Measurements from ENCODE around the gene NR6A1. TPM values are rescaled to one million over a fixed set of nuclear protein-coding genes. Genes with fewer than 3 reads are reported as not detected.

The NR6A1 gene
- total RNA-seq, 1 donor from 2014 or later: 5.0 TPM

- DNase-seq (ENCODE audit: low spot score): no peak
These were observed 281.1 kb downstream of the NR6A1 start for GRCh38 chr9:124490004-124490403.

GRCh38 chr9:124489222-124489621, 281.9 kb downstream of the NR6A1 start:
- DNase-seq (ENCODE audit: low spot score): no peak

GRCh38 chr9:124488641-124489210, 282.4 kb downstream of the NR6A1 start:
- no peak for DNase-seq (ENCODE audit: low spot score)

GRCh38 chr9:124487260-124488182, 283.6 kb downstream of the NR6A1 start:
- DNase-seq (ENCODE audit: low spot score): no peak

- DNase-seq (ENCODE audit: low spot score): no peak
These were observed 284.3 kb downstream of the NR6A1 start for GRCh38 chr9:124486778-124487259.

GRCh38 chr9:124485936-124486335, 285.2 kb downstream of the NR6A1 start:
- DNase-seq (ENCODE audit: low spot score): no peak

- DNase-seq (ENCODE audit: low spot score): no peak
These were observed 285.9 kb downstream of the NR6A1 start for GRCh38 chr9:124485201-124485600.

- DNase-seq (ENCODE audit: low spot score): no peak
These were observed 287.6 kb downstream of the NR6A1 start for GRCh38 chr9:124483481-124483880.

- DNase-seq (ENCODE audit: low spot score): no peak
These were observed 288.6 kb downstream of the NR6A1 start for GRCh38 chr9:124482431-124483031.

GRCh38 chr9:124481115-124481514, 290.0 kb downstream of the NR6A1 start:
- no peak for DNase-seq (ENCODE audit: low spot score)

- no peak for DNase-seq (ENCODE audit: low spot score)
These were observed 290.5 kb downstream of the NR6A1 start for GRCh38 chr9:124480621-124480981.

- DNase-seq (ENCODE audit: low spot score): no peak
These were observed 291.0 kb downstream of the NR6A1 start for GRCh38 chr9:124479947-124480620.

- DNase-seq (ENCODE audit: low spot score): no peak
These were observed 291.7 kb downstream of the NR6A1 start for GRCh38 chr9:124479371-124479770.

- DNase-seq (ENCODE audit: low spot score): no peak
These were observed 292.8 kb downstream of the NR6A1 start for GRCh38 chr9:124478354-124478753.

- no peak for DNase-seq (ENCODE audit: low spot score)
These were observed 293.3 kb downstream of the NR6A1 start for GRCh38 chr9:124477648-124478285.

GRCh38 chr9:124477211-124477647, 293.9 kb downstream of the NR6A1 start:
- no peak for DNase-seq (ENCODE audit: low spot score)

GRCh38 chr9:124475868-124476690, 295.0 kb downstream of the NR6A1 start:
- no peak for DNase-seq (ENCODE audit: low spot score)

- DNase-seq (ENCODE audit: low spot score): no peak
These were observed 295.8 kb downstream of the NR6A1 start for GRCh38 chr9:124475158-124475867.

- DNase-seq (ENCODE audit: low spot score): no peak
These were observed 297.0 kb downstream of the NR6A1 start for GRCh38 chr9:124474151-124474550.

GRCh38 chr9:124473310-124473709, 297.8 kb downstream of the NR6A1 start:
- DNase-seq (ENCODE audit: low spot score): no peak

Measured in ureter (tissue), 1 donor.